AG09309 (cell line): ENCODE measurements around the gene VAC14.

ENCODE experiments used
- DNase-seq: peaks from one replicate; pipeline ENCODE4 v3.0.0-alpha.2; 2010; ENCODE audit warnings: low read depth
- H3K4me3 ChIP-seq: 2 replicates; pipeline ENCODE4 v1.5.1; 2011; ENCODE audit warnings: mild to moderate bottlenecking, low read depth, low read length, moderate library complexity; ENCODE audit not compliant: control insufficient read depth
- CTCF ChIP-seq: IDR thresholded peaks from 2 replicates; pipeline ENCODE4 v1.5.1; 2011; ENCODE audit warnings: mild to moderate bottlenecking, low read depth, low read length, inconsistent platforms; ENCODE audit not compliant: insufficient read depth, control insufficient read depth; ENCODE audit errors: missing control alignments

The VAC14 gene

GRCh38 chr16:70682239-70683145, 118.5 kb downstream of the VAC14 start:
- H3K4me3 ChIP-seq = no peak overlapping the region
- no peak for DNase-seq
- TF ChIP-seq CTCF = no peak

- TF ChIP-seq CTCF = no peak
- DNase-seq = no peak
- H3K4me3 ChIP-seq = no peak overlapping the region
These were observed 119.3 kb downstream of the VAC14 start for GRCh38 chr16:70681382-70682238.

GRCh38 chr16:70680495-70681381, 120.2 kb downstream of the VAC14 start:
- TF ChIP-seq CTCF = no peak
- no peak overlapping the region for H3K4me3 ChIP-seq
- DNase-seq = no peak

GRCh38 chr16:70679671-70680494, 121.1 kb downstream of the VAC14 start:
- TF ChIP-seq CTCF = peak; percentile 25
- DNase-seq = no peak
- H3K4me3 ChIP-seq = no peak overlapping the region

- TF ChIP-seq CTCF = no peak
These were observed 121.9 kb downstream of the VAC14 start for GRCh38 chr16:70678898-70679670.

More at GRCh38 chr16:70678898-70679670, 121.9 kb downstream of the VAC14 start:
- no peak overlapping the region for H3K4me3 ChIP-seq
- no peak for DNase-seq
